AG04450 (cell line): ENCODE data around the gene BCL10. TPM values are rescaled to one million over a fixed set of nuclear protein-coding genes. Genes with fewer than 3 reads are reported as not detected.

Experiments used
- CTCF ChIA-PET: fragments of 300-600, 350-600 bp; formaldehyde crosslinking; extraction: SDS; loops from one replicate; lab custom pipeline; 2022; ENCODE audit warnings: antibody characterized with exemption, inconsistent platforms; lab: Charles Lee
- POLR2A ChIA-PET: fragments of 350-600 bp; formaldehyde crosslinking; extraction: SDS; loops from one replicate; lab custom pipeline; 2021; ENCODE audit warnings: antibody characterized with exemption, inconsistent platforms; lab: Yijun Ruan, JAX
- DNase-seq: peaks from one replicate; pipeline ENCODE4 v3.0.0-alpha.2; 2011; ENCODE audit warnings: low read depth, low spot score
- H3K27ac ChIP-seq: one replicate; pipeline ENCODE4 v1.5.1; 2012; ENCODE audit warnings: low read depth, low read length, control low read depth
- H3K27me3 ChIP-seq: one replicate; pipeline ENCODE4 v1.6.0; 2012; ENCODE audit warnings: low read length; ENCODE audit not compliant: control insufficient read depth, insufficient read depth
- H3K4me3 ChIP-seq: 2 replicates; pipeline ENCODE4 v1.5.1; 2011; ENCODE audit warnings: mild to moderate bottlenecking, low read depth, low read length, control low read depth
- H3K9me3 ChIP-seq: 2 replicates; pipeline ENCODE4 v1.5.1; 2012; ENCODE audit warnings: low read length; ENCODE audit not compliant: control insufficient read depth, insufficient read depth
- CTCF ChIP-seq: IDR thresholded peaks from 2 replicates; pipeline ENCODE4 v1.5.1; 2011; ENCODE audit warnings: low read depth, low read length, control low read depth, inconsistent platforms
- polyA plus RNA-seq: library from polyadenylated mRNA; depleted of rRNA; stranded (reverse); fragments of >200 nt; gene quantifications from 2 replicates; pipeline ENCODE4 v1.2.3, GENCODE V29; 2011

Gene BCL10
- polyA plus RNA-seq, 1 experiment, result 19.4 TPM

GRCh38 chr1:85244271-85245061, 32.0 kb downstream of the BCL10 start:
- Histone ChIP-seq H3K27me3 (no peaks in the 10 kb centered on the region), H3K4me3 (no peak overlapping the region), H3K27ac (no peak overlapping the region), H3K9me3 (no peaks in the 10 kb centered on the region; the same call in 1 of the 2 replicates)
- CTCF ChIA-PET, result interaction anchor here (1.0 to 3.7 kb wide), 6 partner anchors 10 to 300 kb away, joined by 3 to 37 read pairs (median 10); partner anchors contain the start of gene C1orf52
- no peak for TF ChIP-seq CTCF
- no peak for DNase-seq
- POLR2A ChIA-PET, result no interaction called here

- ChIA-PET CTCF (interaction anchor here (2.9 to 3.7 kb wide), 3 partner anchors 11 to 299 kb away, joined by 15 to 37 read pairs (median 22); partner anchors contain the start of gene C1orf52), POLR2A (interaction anchor here (0.5 kb wide), 1 partner anchor 447 kb away, joined by 3 read pairs; no protein-coding TSS in a partner anchor)
- Histone ChIP-seq H3K4me3 (no peak overlapping the region), H3K9me3 (no peaks in the 10 kb centered on the region; the same call in 1 of the 2 replicates), H3K27ac (no peak overlapping the region), H3K27me3 (no peaks in the 10 kb centered on the region)
- no peak for DNase-seq
- TF ChIP-seq CTCF, result no peak
These were observed 33.1 kb downstream of the BCL10 start for GRCh38 chr1:85243372-85243771.

- no peak for DNase-seq
- Histone ChIP-seq H3K9me3 (no peaks in the 10 kb centered on the region; the same call in 1 of the 2 replicates), H3K4me3 (no peak overlapping the region), H3K27ac (no peak overlapping the region), H3K27me3 (no peaks in the 10 kb centered on the region)
- TF ChIP-seq CTCF, result no peak
- ChIA-PET CTCF (interaction anchor here (1.1 to 3.1 kb wide), 6 partner anchors 9 to 132 kb away, joined by 3 to 15 read pairs (median 8); partner anchors contain the start of gene C1orf52), POLR2A (interaction anchor here (0.8 kb wide), 1 partner anchor 144 kb away, joined by 3 read pairs; no protein-coding TSS in a partner anchor)
These were observed 35.8 kb downstream of the BCL10 start for GRCh38 chr1:85240643-85241042.

DNA sequence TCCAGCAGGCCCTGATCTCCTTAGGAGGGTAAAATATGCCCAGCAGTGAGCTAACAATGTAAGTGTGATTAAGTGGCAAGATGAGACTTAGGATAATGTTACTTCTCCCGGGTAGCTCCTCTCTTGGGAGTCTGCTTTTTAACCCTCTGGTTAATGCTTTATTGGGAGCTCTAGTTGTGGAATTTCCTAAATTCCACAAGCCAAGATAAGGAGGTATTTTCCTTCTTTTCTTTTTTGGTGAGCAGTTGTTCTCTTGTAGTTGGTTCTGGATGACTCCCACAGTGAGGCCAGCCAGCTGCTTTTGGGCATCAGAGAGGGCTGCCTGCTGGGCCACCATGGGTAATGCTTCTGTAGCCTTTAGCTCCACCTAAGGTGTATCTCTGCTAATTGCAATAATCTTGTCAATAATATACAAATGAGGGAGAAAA, 36.2 kb downstream of the BCL10 start:
- POLR2A ChIA-PET, result interaction anchor here (0.8 kb wide), 1 partner anchor 144 kb away, joined by 3 read pairs; no protein-coding TSS in a partner anchor
- no peaks in the 10 kb centered on the region for H3K27me3 ChIP-seq
- H3K4me3 ChIP-seq, result no peak overlapping the region
- TF ChIP-seq CTCF, result no peak
- no peak for DNase-seq
- CTCF ChIA-PET, result interaction anchor here (0.7 to 3.1 kb wide), 7 partner anchors 10 to 131 kb away, joined by 3 to 15 read pairs (median 5); partner anchors contain the start of gene C1orf52
- H3K9me3 ChIP-seq, result no peaks in the 10 kb centered on the region; the same call in 1 of the 2 replicates
- H3K27ac ChIP-seq, result no peak overlapping the region
